Neural cell (in vitro differentiated cells): ENCODE results near the gene LRRC71.

Experiments used
- EP300 ChIP-seq: fragments of 450-650 bp; conservative IDR thresholded peaks from 2 replicates; pipeline ENCODE4 v1.6.1; 2014; ENCODE audit warnings: antibody characterized with exemption, mild to moderate bottlenecking, moderate library complexity; ENCODE audit not compliant: poor library complexity, severe bottlenecking
- EZH2 ChIP-seq: fragments of 200-600, 300-800 bp; shearing (Covaris generic), sonication (generic); IDR thresholded peaks from 2 replicates; pipeline ENCODE4 v1.6.1; 2014; ENCODE audit warnings: antibody characterized with exemption, low read length, borderline replicate concordance, mild to moderate bottlenecking; ENCODE audit not compliant: insufficient read depth, poor library complexity, severe bottlenecking
- POLR2AphosphoS5 ChIP-seq: IDR thresholded peaks from 2 replicates; pipeline ENCODE4 v1.6.1; 2012
- SMC3 ChIP-seq: fragments of 450-650 bp; conservative IDR thresholded peaks from 2 replicates; pipeline ENCODE4 v1.6.1; 2014; ENCODE audit warnings: antibody characterized with exemption, mild to moderate bottlenecking, moderate library complexity; ENCODE audit not compliant: poor library complexity
- TAF1 ChIP-seq: IDR thresholded peaks from 2 replicates; pipeline ENCODE4 v1.6.1; 2012; ENCODE audit warnings: low read depth
- TF ChIP-seq, protein P1 (sequence below): fragments of 450-650 bp; IDR thresholded peaks from 2 replicates; pipeline ENCODE4 v1.5.1; 2014; ENCODE audit warnings: antibody characterized with exemption, mild to moderate bottlenecking, moderate library complexity; ENCODE audit not compliant: poor library complexity, severe bottlenecking

DNA sequence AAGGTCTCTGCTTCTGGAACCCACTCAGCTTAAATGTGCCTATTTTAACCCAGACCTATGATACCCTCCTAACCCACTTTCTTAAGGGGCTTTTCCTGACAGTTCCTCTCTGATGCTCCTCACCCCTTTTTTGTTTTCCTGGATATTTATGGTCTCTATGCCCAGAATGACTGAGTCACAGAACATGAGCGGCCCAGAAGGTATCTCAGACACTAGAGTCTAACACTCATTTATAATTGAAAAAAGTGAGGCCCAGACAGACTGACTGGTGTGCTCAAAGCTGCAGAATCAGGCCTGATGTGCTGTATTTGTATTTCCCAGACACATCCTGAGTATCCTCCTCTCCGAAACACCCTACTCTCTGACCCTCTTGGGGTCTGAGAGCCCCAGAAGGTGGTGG lies 44.0 kb downstream of the LRRC71 start:
- no peak for TF ChIP-seq EP300
- no peak for TF ChIP-seq POLR2AphosphoS5
- TF ChIP-seq, protein P1, sequence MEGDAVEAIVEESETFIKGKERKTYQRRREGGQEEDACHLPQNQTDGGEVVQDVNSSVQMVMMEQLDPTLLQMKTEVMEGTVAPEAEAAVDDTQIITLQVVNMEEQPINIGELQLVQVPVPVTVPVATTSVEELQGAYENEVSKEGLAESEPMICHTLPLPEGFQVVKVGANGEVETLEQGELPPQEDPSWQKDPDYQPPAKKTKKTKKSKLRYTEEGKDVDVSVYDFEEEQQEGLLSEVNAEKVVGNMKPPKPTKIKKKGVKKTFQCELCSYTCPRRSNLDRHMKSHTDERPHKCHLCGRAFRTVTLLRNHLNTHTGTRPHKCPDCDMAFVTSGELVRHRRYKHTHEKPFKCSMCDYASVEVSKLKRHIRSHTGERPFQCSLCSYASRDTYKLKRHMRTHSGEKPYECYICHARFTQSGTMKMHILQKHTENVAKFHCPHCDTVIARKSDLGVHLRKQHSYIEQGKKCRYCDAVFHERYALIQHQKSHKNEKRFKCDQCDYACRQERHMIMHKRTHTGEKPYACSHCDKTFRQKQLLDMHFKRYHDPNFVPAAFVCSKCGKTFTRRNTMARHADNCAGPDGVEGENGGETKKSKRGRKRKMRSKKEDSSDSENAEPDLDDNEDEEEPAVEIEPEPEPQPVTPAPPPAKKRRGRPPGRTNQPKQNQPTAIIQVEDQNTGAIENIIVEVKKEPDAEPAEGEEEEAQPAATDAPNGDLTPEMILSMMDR, result no peak
- no peak for TF ChIP-seq TAF1
- no peak for TF ChIP-seq EZH2
- TF ChIP-seq SMC3, result no peak
